GM19397 (cell line): ENCODE measurements around the gene FAM193B.
"Not testable (repeated sequence)": the region's sequence is repeated elsewhere in the genome, so short reads cannot be mapped to it uniquely, and the experiment has no call there.

ENCODE experiments used
- ATAC-seq: cut with Tn5 transposase; IDR thresholded peaks from one replicate; pipeline ENCODE4 v1.9.1; 2021; ENCODE audit warnings: mild to moderate bottlenecking, moderate library complexity; ENCODE audit not compliant: unreplicated experiment

FAM193B gene

GRCh38 chr5:177578316-177578715 lies 24.0 kb upstream of the FAM193B start:
- no peak for ATAC-seq

GRCh38 chr5:177576169-177576568 lies 21.8 kb upstream of the FAM193B start:
- ATAC-seq: no peak

- no peak for ATAC-seq
Observed at GRCh38 chr5:177575488-177575887, 21.1 kb upstream of the FAM193B start.

- ATAC-seq: no peak
Observed at GRCh38 chr5:177569894-177570293, 15.5 kb upstream of the FAM193B start.

- ATAC-seq: no peak
Observed at GRCh38 chr5:177568326-177568725, 14.0 kb upstream of the FAM193B start.

- no peak for ATAC-seq
Observed at GRCh38 chr5:177565046-177565445, 10.7 kb upstream of the FAM193B start.

- not testable (repeated sequence) for ATAC-seq
Observed at GRCh38 chr5:177559446-177559941, 5.1 kb upstream of the FAM193B start.

GRCh38 chr5:177557796-177558195 lies 3.4 kb upstream of the FAM193B start:
- no peak for ATAC-seq

DNA sequence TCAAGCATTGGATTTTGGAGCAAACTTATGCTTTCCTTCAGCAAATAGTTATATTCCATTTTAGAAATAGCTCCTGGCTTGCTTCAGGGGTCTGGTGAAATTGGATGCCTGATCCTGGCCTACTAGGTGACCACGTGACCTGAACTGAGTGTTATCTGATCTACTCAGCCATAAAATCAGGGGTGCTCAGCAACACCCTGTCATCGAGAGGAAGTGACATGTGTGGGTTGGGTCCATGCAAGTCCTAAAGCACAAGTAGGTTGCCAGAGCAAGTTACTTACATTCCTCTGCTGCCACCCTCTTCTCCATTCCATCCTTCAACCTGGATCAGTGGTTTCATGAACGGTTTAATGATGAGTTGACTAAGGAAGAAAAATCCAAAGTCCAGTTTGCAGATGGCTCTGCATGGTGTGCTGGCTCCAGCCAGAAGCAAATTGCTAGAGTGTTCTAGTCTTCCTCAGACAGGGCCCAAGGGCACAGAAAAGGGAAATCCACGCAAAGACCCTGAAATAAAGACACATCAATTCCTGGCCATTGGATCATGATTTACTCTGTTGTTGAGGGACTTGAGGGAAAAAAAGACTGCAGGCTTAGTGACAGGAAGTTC lies 2.8 kb upstream of the FAM193B start:
- ATAC-seq: no peak

- ATAC-seq: no peak
Observed at GRCh38 chr5:177555665-177556064, 1.3 kb upstream of the FAM193B start.

DNA sequence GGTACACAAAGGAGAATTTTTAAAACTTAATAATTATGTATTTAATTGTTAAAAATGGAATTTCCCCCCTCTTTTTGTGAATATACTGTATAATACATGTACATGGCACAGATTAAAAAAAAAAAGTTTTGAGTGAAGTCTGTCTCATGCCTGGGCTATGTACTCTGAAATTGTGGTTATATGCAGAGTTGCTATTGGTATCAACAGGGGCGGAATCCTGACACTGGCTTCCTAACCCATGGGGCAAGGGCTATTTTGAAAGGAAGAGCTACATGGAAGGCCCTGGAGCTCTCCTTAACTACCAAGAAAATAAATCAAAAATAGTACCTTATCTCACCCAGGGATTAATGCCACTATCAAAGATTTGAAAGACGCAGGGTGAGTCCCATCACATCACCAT lies 865 bp upstream of the FAM193B start:
- no peak for ATAC-seq

GRCh38 chr5:177553671-177554429 lies 513 bp downstream of the FAM193B start:
- peak; percentile 47 for ATAC-seq

DNA sequence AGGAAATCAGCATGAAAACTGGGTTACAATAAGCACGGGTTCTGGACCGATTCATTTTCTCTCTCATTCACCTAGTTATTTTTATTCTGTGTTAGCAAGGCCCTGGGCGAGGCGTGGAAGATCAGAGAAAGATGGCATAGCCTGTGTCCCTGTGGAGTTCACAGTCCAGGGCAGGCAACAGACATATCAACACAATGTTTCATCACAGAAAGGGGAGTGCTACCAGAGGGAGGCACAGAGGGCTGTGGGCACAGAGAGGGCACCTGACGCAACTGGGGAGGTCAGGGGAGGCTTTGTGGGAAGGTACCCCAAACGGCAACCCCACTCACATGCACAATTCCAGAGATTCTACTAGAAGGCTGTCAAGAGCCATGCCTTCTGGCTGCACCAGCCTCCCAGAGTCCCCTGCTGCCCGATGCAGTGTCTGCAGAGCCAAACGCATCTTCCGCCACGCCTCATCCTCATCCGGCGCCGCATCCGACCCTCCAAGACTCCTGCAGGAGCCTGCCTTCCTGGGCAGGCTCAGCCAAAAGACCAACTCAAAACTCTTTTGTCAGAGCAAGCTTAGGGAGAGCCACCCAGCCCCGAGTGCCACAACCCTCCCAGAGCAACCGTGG lies 1.4 kb downstream of the FAM193B start:
- ATAC-seq: no peak

DNA sequence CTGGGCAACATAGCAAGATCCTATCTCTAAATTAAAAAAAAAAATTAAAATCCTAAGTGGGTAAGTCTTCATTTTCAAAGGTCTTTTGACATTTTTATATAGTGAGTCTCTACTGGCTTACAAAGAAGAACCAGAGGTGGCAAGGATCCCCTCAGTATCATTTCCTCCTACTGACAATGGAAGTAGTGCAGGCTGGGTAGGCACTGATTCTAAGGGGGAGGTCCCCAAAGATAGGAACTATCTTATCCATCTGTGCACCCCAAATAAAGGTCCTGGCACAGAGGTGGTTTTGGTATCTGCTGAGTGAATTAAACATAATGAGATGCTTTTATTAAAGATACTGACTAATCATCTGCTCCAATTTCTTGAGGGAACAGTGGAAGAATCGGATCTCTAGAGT lies 4.2 kb downstream of the FAM193B start:
- ATAC-seq: no peak

DNA sequence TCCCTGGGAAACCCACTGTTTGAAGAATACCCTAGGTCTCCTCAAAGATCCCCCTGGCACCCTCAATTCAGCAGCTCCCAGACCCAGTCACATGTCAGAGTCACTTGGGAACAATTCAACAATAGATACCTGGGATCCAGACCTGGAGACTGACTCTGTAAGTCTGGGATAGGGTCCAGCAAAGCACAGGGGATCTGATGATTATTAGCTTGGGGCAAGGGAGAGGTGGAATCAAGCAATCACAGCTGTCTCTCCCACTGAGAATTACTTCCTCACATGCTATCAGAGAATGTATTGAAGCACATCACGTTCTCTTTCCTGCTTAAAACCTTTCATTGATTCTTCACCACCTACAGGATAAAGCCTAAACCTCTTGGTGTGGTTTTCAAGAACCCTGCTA lies 5.9 kb downstream of the FAM193B start:
- ATAC-seq: no peak

DNA sequence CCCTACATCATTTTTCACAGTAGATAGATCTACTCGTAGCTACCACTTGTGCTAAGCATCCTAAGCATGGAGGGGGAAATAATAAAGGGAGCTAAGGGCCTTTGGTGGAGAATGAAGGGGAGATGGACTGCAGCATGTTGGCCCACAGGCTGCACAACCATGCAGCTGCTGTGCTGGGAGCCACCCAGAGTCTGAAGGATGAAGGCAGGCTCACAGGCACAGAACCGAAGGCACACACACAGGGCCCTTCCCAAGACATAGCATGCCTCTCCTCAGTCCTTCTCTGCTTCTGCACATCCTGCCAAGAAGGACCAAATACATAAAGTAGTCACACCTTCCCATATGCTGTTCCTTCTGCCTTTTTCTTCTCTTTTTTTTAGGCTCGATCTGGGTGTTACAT lies 6.6 kb downstream of the FAM193B start:
- ATAC-seq: no peak

- ATAC-seq: no peak
Observed at GRCh38 chr5:177546258-177546741, 8.1 kb downstream of the FAM193B start.

GRCh38 chr5:177545487-177546257 lies 8.7 kb downstream of the FAM193B start:
- no peak for ATAC-seq

DNA sequence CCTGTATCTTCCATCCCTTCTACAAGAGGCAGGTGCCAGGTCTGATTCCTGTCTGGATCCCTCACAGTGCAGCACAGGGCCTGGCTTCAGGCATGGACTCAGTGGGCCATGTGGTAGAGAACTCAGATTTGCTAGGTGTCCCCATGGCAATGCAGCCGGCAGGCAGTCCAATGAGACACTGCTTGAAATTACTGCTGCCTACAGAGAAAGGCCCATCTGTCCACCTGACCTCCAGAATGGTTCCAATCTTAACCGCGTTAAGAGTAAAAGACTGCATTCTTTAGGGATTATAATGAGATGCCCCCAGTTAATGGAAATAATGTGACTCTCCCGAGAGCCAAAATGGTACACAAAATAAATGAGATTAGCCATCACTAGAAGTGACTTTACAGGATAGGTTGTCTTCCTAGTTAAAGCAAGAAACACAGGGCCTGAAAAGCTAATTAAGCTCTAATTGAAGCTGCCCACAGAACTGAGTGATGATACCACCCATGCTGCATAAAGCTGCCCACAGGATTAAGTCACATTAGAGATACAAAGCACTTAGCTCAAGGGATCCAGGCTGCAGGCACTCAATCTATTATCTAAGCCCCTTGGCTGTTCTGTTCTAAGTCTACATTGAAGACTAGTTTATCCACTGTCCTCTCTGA lies 11.4 kb downstream of the FAM193B start:
- no peak for ATAC-seq

- no peak for ATAC-seq
Observed at GRCh38 chr5:177540438-177540837, 13.9 kb downstream of the FAM193B start.

DNA sequence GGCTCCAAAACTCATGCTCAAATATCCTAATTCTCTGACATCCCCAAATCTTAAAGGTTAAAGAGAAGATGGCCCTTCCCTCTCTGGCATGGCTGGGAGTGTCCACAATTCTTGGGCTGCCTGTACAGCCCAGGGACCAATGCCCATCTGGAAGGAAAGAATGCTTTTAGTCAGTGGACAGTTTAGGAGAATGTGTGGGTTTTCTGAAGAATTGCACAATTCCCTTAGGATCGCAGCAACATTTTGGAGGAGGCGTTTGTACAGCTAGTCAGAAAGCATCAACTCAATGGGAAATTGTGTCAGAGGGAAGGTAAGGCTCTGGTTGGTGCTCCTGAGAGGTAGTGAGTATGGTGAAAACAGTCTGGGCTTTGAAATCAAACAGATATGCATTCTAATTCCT lies 15.0 kb downstream of the FAM193B start:
- ATAC-seq: no peak
